ENCODE results near the gene SDK1.
A peak's percentile ranks its signal among the peaks of the same experiment; 100 is the strongest.

The SDK1 gene

DNA sequence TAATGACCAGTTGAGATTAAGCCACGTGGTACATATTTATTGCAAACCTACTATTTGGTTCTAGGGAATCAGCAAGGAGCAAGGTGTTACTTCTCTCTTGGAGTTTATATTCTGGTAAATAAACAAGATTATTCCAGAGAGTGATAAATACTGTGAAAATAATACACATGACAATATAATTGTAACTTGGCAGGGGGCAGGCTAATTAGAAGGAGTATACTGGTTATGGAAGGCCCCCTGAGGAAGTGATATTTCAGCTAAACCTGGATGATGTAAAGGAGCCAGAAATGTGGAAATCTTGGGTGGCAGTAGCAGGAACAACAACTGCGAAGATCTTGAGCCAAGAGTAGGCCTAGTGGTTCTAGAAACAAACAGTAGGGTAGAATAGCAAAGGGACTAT, 111.8 kb downstream of the SDK1 start (continued):
- no peak for TF ChIP-seq ZNF785 (tag by site-specific recombination; IDR thresholded peaks at IDR 0.05)
- TF ChIP-seq ZNF394 (tag by site-specific recombination; IDR thresholded peaks at IDR 0.05; ENCODE audit: borderline replicate concordance): no peak
- TF ChIP-seq ZNF423 (tag by site-specific recombination; IDR thresholded peaks at IDR 0.05): no peak
- peak; percentile 64 for TF ChIP-seq PRDM6 (tag by site-specific recombination; IDR thresholded peaks at IDR 0.05)
- TF ChIP-seq, protein P1, sequence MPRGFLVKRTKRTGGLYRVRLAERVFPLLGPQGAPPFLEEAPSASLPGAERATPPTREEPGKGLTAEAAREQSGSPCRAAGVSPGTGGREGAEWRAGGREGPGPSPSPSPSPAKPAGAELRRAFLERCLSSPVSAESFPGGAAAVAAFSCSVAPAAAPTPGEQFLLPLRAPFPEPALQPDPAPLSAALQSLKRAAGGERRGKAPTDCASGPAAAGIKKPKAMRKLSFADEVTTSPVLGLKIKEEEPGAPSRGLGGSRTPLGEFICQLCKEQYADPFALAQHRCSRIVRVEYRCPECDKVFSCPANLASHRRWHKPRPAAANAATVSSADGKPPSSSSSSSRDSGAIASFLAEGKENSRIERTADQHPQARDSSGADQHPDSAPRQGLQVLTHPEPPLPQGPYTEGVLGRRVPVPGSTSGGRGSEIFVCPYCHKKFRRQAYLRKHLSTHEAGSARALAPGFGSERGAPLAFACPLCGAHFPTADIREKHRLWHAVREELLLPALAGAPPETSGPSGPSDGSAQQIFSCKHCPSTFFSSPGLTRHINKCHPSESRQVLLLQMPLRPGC (tag by site-specific recombination; IDR thresholded peaks at IDR 0.05): no peak
- peak; percentile 40 for TF ChIP-seq ZBTB17 (tag by site-specific recombination; IDR thresholded peaks at IDR 0.05)
- TF ChIP-seq ZNF76 (tag by site-specific recombination; IDR thresholded peaks at IDR 0.05; ENCODE audit: borderline replicate concordance, low read depth): no peak
- TF ChIP-seq ZNF473 (tag by site-specific recombination; IDR thresholded peaks at IDR 0.05): no peak
- TF ChIP-seq TCF7L2 (IDR thresholded peaks at IDR 0.05; ENCODE audit: borderline replicate concordance, low read depth, low read length): no peak
- TF ChIP-seq ZBTB10 (tag by site-specific recombination; IDR thresholded peaks at IDR 0.05): no peak
- no peak for TF ChIP-seq ZNF626 (tag by site-specific recombination; IDR thresholded peaks at IDR 0.05)
- TF ChIP-seq ZNF311 (tag by site-specific recombination; IDR thresholded peaks at IDR 0.05; ENCODE audit: borderline replicate concordance): no peak
- TF ChIP-seq BCL11B (tag by site-specific recombination; IDR thresholded peaks at IDR 0.05; ENCODE audit: low read depth): no peak
- TF ChIP-seq ZFP37 (tag by site-specific recombination; IDR thresholded peaks at IDR 0.05): no peak
- TF ChIP-seq ZNF843 (tag by site-specific recombination; IDR thresholded peaks at IDR 0.05): no peak
- no peak for TF ChIP-seq SP2 (tag by site-specific recombination; IDR thresholded peaks at IDR 0.05)
- no peak for TF ChIP-seq ZNF660 (tag by site-specific recombination; IDR thresholded peaks at IDR 0.05)
- no peak for TF ChIP-seq ZNF623 (tag by site-specific recombination; IDR thresholded peaks at IDR 0.05)
- TF ChIP-seq ZNF48 (tag by site-specific recombination; IDR thresholded peaks at IDR 0.05): no peak
- no peak for TF ChIP-seq ZNF501 (tag by site-specific recombination; IDR thresholded peaks at IDR 0.05)
- no peak for TF ChIP-seq SCRT2 (tag by site-specific recombination; IDR thresholded peaks at IDR 0.05)

GRCh38 chr7:3415861-3416312, 114.8 kb downstream of the SDK1 start:
- Histone ChIP-seq H3K9me3 (ENCODE audit: control insufficient read depth, insufficient read depth, low read depth, low read length) (no peaks in the 10 kb centered on the region), H3K27ac (ENCODE audit: extremely low read depth, low read depth, low read length) (peak overlapping the region; percentile 65), H3K4me3 (ENCODE audit: low read depth, low read length) (no peak overlapping the region), H3K4me1 (ENCODE audit: control insufficient read depth, insufficient read depth, low read length) (peaks cover 22% of the 10 kb centered on the region), H3K36me3 (ENCODE audit: control insufficient read depth in 2 of 2, insufficient read depth in 1 of 2, low read length in 2 of 2) (no peaks in the 10 kb centered on the region)
- CTCF ChIA-PET: interaction anchor here (0.6 kb wide), 2 partner anchors 88 to 653 kb away, joined by 3 to 7 read pairs; no protein-coding TSS in a partner anchor
- POLR2A ChIA-PET: no interaction called here
- TF ChIP-seq KLF8 (tag by site-specific recombination; IDR thresholded peaks at IDR 0.05): 0 out of 2 replicates have a peak, but pooled peaks have one; percentile 27
- peak; percentile 87 for TF ChIP-seq OSR2 (tag by site-specific recombination; IDR thresholded peaks at IDR 0.05)
- TF ChIP-seq ZXDB (tag by site-specific recombination; IDR thresholded peaks at IDR 0.05): peak; percentile 54
- no peak for TF ChIP-seq ZNF2 (tag by site-specific recombination; IDR thresholded peaks at IDR 0.05)
- no peak for TF ChIP-seq ZNF544 (tag by site-specific recombination; IDR thresholded peaks at IDR 0.05)
- TF ChIP-seq ZNF777 (tag by site-specific recombination; IDR thresholded peaks at IDR 0.05; ENCODE audit: borderline replicate concordance): no peak
- peak; percentile 92 for TF ChIP-seq TCF7L2 (IDR thresholded peaks at IDR 0.05; ENCODE audit: borderline replicate concordance, low read depth, low read length)
- no peak for TF ChIP-seq ZNF704 (tag by site-specific recombination; IDR thresholded peaks at IDR 0.05)
- TF ChIP-seq GFI1B (tag by site-specific recombination; IDR thresholded peaks at IDR 0.05): peak; percentile 19; the same call in 1 of the 2 replicates
- TF ChIP-seq ZBTB20 (tag by site-specific recombination; IDR thresholded peaks at IDR 0.05): no peak
- TF ChIP-seq ZNF366 (tag by site-specific recombination; conservative IDR thresholded peaks at IDR 0.05): peak; percentile 52; the same call in 1 of the 2 replicates
- TF ChIP-seq ZNF530 (tag by site-specific recombination; IDR thresholded peaks at IDR 0.05; ENCODE audit: low read depth): no peak
- TF ChIP-seq IKZF3 (tag by site-specific recombination; IDR thresholded peaks at IDR 0.05): peak; percentile 74
- no peak for TF ChIP-seq ZNF433 (tag by site-specific recombination; IDR thresholded peaks at IDR 0.05; ENCODE audit: low read depth)

All from HEK293 (cell line).